GM15510 (cell line): ENCODE measurements around the gene PLEKHG3.

Source experiments
- POLR2A ChIP-seq: IDR thresholded peaks from 3 replicates; pipeline ENCODE4 v1.6.1; 2011; ENCODE audit warnings: borderline replicate concordance; ENCODE audit not compliant: insufficient read length; ENCODE audit errors: extremely low read depth

The PLEKHG3 gene

GRCh38 chr14:64738281-64738804, 34.1 kb downstream of the PLEKHG3 start:
- TF ChIP-seq POLR2A, result no peak

- no peak for TF ChIP-seq POLR2A
These were observed 37.0 kb downstream of the PLEKHG3 start for GRCh38 chr14:64741200-64741599.

- no peak for TF ChIP-seq POLR2A
These were observed 37.7 kb downstream of the PLEKHG3 start for GRCh38 chr14:64741961-64742360.

GRCh38 chr14:64743061-64743460, 38.8 kb downstream of the PLEKHG3 start:
- no peak for TF ChIP-seq POLR2A

- no peak for TF ChIP-seq POLR2A
These were observed 41.4 kb downstream of the PLEKHG3 start for GRCh38 chr14:64745511-64746091.

GRCh38 chr14:64746298-64747250, 42.4 kb downstream of the PLEKHG3 start:
- no peak for TF ChIP-seq POLR2A

GRCh38 chr14:64747327-64747726, 43.1 kb downstream of the PLEKHG3 start:
- TF ChIP-seq POLR2A, result no peak

GRCh38 chr14:64748521-64748920, 44.3 kb downstream of the PLEKHG3 start:
- TF ChIP-seq POLR2A, result no peak

- TF ChIP-seq POLR2A, result no peak
These were observed 44.9 kb downstream of the PLEKHG3 start for GRCh38 chr14:64748995-64749714.

GRCh38 chr14:64752909-64753308, 48.7 kb downstream of the PLEKHG3 start:
- TF ChIP-seq POLR2A, result no peak

GRCh38 chr14:64753374-64753773, 49.1 kb downstream of the PLEKHG3 start:
- TF ChIP-seq POLR2A, result no peak

GRCh38 chr14:64753999-64754398, 49.8 kb downstream of the PLEKHG3 start:
- TF ChIP-seq POLR2A, result no peak

GRCh38 chr14:64754685-64755084, 50.5 kb downstream of the PLEKHG3 start:
- TF ChIP-seq POLR2A, result no peak

- no peak for TF ChIP-seq POLR2A
These were observed 51.6 kb downstream of the PLEKHG3 start for GRCh38 chr14:64755781-64756221.

- no peak for TF ChIP-seq POLR2A
These were observed 52.5 kb downstream of the PLEKHG3 start for GRCh38 chr14:64756712-64757111.
